Ascending aorta (tissue), 2 donors: ENCODE measurements around the gene VIPR2. TPM values are rescaled to one million over a fixed set of nuclear protein-coding genes. Genes with fewer than 3 reads are reported as not detected.
"Not testable (repeated sequence)": the region's sequence is repeated elsewhere in the genome, so short reads cannot be mapped to it uniquely, and the experiment has no call there.

ENCODE experiments used
- DNase-seq, 2 donors: peaks; one replicate each; pipeline ENCODE4 v3.0.0-alpha.2; 2019; ENCODE audit warnings: low spot score in 2 of 2
- H3K27ac ChIP-seq, 2 donors: fragments of 200-600 bp; sonication (generic); one replicate each; pipeline ENCODE4 v1.5.1; 2016 to 2017; ENCODE audit warnings: mild to moderate bottlenecking in 1 of 2
- H3K27me3 ChIP-seq: fragments of 200-600 bp; sonication (generic); one replicate; pipeline ENCODE4 v1.5.1; 2017
- H3K36me3 ChIP-seq, 2 donors: fragments of 200-600 bp; sonication (generic); one replicate each; pipeline ENCODE4 v1.5.1; 2016
- H3K4me1 ChIP-seq, 2 donors: fragments of 200-600 bp; sonication (generic); one replicate each; pipeline ENCODE4 v1.5.1; 2016 to 2017; ENCODE audit warnings: mild to moderate bottlenecking in 1 of 2
- H3K4me3 ChIP-seq, 2 donors: fragments of 200-600 bp; sonication (generic); one replicate each; pipeline ENCODE4 v1.5.1; 2016 to 2017; ENCODE audit warnings: mild to moderate bottlenecking in 1 of 2
- H3K9me3 ChIP-seq, 2 donors: fragments of 200-600 bp; sonication (generic); one replicate each; pipeline ENCODE4 v1.5.1; 2016
- CTCF ChIP-seq, 3 experiments: fragments of 200-600 bp in 2 of 3; fragments of 450-650 bp in 1 of 3; sonication (generic) in 2 of 3; IDR thresholded peaks; one replicate each; pipeline ENCODE4 v1.5.1; 2016 to 2019; ENCODE audit warnings: antibody characterized with exemption in 3 of 3, mild to moderate bottlenecking in 1 of 3, moderate library complexity in 1 of 3
- intact Hi-C: fragments of 100-400 bp; cut with DNase I; formaldehyde crosslinking; loops from one replicate; pipeline ENCODE4 v1.15.1; 2023
- total RNA-seq: library from RNA; depleted of rRNA; stranded (reverse); fragments of >200 nt; gene quantifications from one replicate; pipeline ENCODE4 v1.1.0, GENCODE V29; 2016

The VIPR2 gene
- total RNA-seq, 1 donor from 2014 or later: 17.8 TPM

- H3K27ac ChIP-seq: no peak overlapping the region
- H3K4me3 ChIP-seq: no peak overlapping the region
- intact Hi-C loops: no loop called here
- TF ChIP-seq CTCF (IDR thresholded peaks at IDR 0.05): no peak
- H3K9me3 ChIP-seq: no peaks in the 10 kb centered on the region
- peak in 1 of 2 donors; percentile 24 for DNase-seq
- no peaks in the 10 kb centered on the region for H3K4me1 ChIP-seq
- H3K27me3 ChIP-seq: no peaks in the 10 kb centered on the region
- H3K36me3 ChIP-seq: peaks cover 6 to 14% of the 10 kb centered on the region in 2 donors
These were observed 7.8 kb downstream of the VIPR2 start for GRCh38 chr7:159136846-159137245.

- Histone ChIP-seq H3K27me3 (no peaks in the 10 kb centered on the region), H3K9me3 (no peaks in the 10 kb centered on the region), H3K4me3 (no peak overlapping the region), H3K27ac (no peak overlapping the region), H3K4me1 (no peaks in the 10 kb centered on the region), H3K36me3 (peaks cover 5 to 14% of the 10 kb centered on the region in 2 donors)
- peak in 1 of 2 donors; percentile 50 for DNase-seq
- intact Hi-C loops: no loop called here
- no peak for TF ChIP-seq CTCF (IDR thresholded peaks at IDR 0.05)
These were observed 8.2 kb downstream of the VIPR2 start for GRCh38 chr7:159136442-159136841.

- Histone ChIP-seq H3K36me3 (peaks cover under 1 to 14% of the 10 kb centered on the region in 2 donors), H3K27ac (no peak overlapping the region), H3K4me3 (no peak overlapping the region), H3K9me3 (no peaks in the 10 kb centered on the region), H3K27me3 (no peaks in the 10 kb centered on the region), H3K4me1 (no peaks in the 10 kb centered on the region)
- DNase-seq: no peak
- intact Hi-C loops: no loop called here
- TF ChIP-seq CTCF (IDR thresholded peaks at IDR 0.05): no peak
These were observed 8.7 kb downstream of the VIPR2 start for GRCh38 chr7:159136013-159136412.

GRCh38 chr7:159132670-159133443 lies 11.8 kb downstream of the VIPR2 start:
- H3K36me3 ChIP-seq, H3K4me3 ChIP-seq, H3K27ac ChIP-seq, H3K27me3 ChIP-seq, intact Hi-C loops, H3K9me3 ChIP-seq, H3K4me1 ChIP-seq: not testable (repeated sequence)
- peak in 1 of 2 donors; percentile 54 for DNase-seq

- no peak overlapping the region for H3K4me3 ChIP-seq
- H3K27ac ChIP-seq: no peak overlapping the region
- H3K9me3 ChIP-seq: no peaks in the 10 kb centered on the region
- no peaks in the 10 kb centered on the region for H3K27me3 ChIP-seq
- intact Hi-C loops: no loop called here
- H3K4me1 ChIP-seq: no peaks in the 10 kb centered on the region
- peaks cover 0 to 3% of the 10 kb centered on the region in 2 donors for H3K36me3 ChIP-seq
- no peak for TF ChIP-seq CTCF (IDR thresholded peaks at IDR 0.05)
- DNase-seq: no peak
These were observed 13.8 kb downstream of the VIPR2 start for GRCh38 chr7:159130820-159131219.

GRCh38 chr7:159130199-159130775 lies 14.4 kb downstream of the VIPR2 start:
- Histone ChIP-seq H3K27ac (no peak overlapping the region), H3K36me3 (peaks cover 0 to 3% of the 10 kb centered on the region in 2 donors), H3K9me3 (no peaks in the 10 kb centered on the region), H3K27me3 (no peaks in the 10 kb centered on the region), H3K4me1 (no peaks in the 10 kb centered on the region), H3K4me3 (no peak overlapping the region)
- peak in 1 of 2 donors; percentile 37 for DNase-seq
- no peak for TF ChIP-seq CTCF (IDR thresholded peaks at IDR 0.05)
- intact Hi-C loops: no loop called here
